ENCODE data around the gene TLCD5. TPM values are rescaled to one million over a fixed set of nuclear protein-coding genes. Genes with fewer than 3 reads are reported as not detected.
A peak's percentile ranks its signal among the peaks of the same experiment; 100 is the strongest.

Gene TLCD5
- total RNA-seq, 4 donors from 2014 or later, result 0.27 to 1.0 (median 0.70) TPM

GRCh38 chr11:120358729-120359128 lies 33.6 kb downstream of the TLCD5 start:
- intact Hi-C loops (cut with DNase I; ENCODE audit: low total_unique reads) (no loop called here), in situ Hi-C loops (cut with MboI; ENCODE audit: low sequenced_read_pairs in 4 of 4) (no loop called here)
- peaks cover 40 to 55% of the 10 kb centered on the region in 2 donors for H3K4me1 ChIP-seq
- no peaks in the 10 kb centered on the region for H3K36me3 ChIP-seq
- no peak for DNase-seq
- H3K27ac ChIP-seq, result no peak overlapping the region
- ATAC-seq, result no peak
- no peak overlapping the region for H3K4me3 ChIP-seq
- no peaks in the 10 kb centered on the region for H3K27me3 ChIP-seq
- H3K9me3 ChIP-seq, result no peaks in the 10 kb centered on the region
- no peak for TF ChIP-seq CTCF (IDR thresholded peaks at IDR 0.05 in 4 of 5, conservative IDR thresholded peaks at IDR 0.05 in 1 of 5)
- TF ChIP-seq POLR2A (IDR thresholded peaks at IDR 0.05), result no peak

- Histone ChIP-seq H3K4me3 (no peak overlapping the region), H3K27ac (peak overlapping the region in 3 of 4 donors; percentile 6 to 39 (median 38)), H3K9me3 (no peaks in the 10 kb centered on the region), H3K4me1 (peaks cover 38 to 41% of the 10 kb centered on the region in 2 donors), H3K36me3 (no peaks in the 10 kb centered on the region), H3K27me3 (no peaks in the 10 kb centered on the region)
- TF ChIP-seq CTCF (IDR thresholded peaks at IDR 0.05 in 4 of 5, conservative IDR thresholded peaks at IDR 0.05 in 1 of 5) (no peak), POLR2A (IDR thresholded peaks at IDR 0.05) (no peak)
- intact Hi-C loops (cut with DNase I; ENCODE audit: low total_unique reads), result no loop called here
- ATAC-seq (no peak), DNase-seq (no peak)
- in situ Hi-C loops (cut with MboI; ENCODE audit: low sequenced_read_pairs in 4 of 4), result no loop called here
Measured at GRCh38 chr11:120363436-120363835, 38.3 kb downstream of the TLCD5 start.

GRCh38 chr11:120365512-120365911 lies 40.4 kb downstream of the TLCD5 start:
- Histone ChIP-seq H3K36me3 (no peaks in the 10 kb centered on the region), H3K27me3 (no peaks in the 10 kb centered on the region), H3K4me3 (no peak overlapping the region), H3K9me3 (no peaks in the 10 kb centered on the region), H3K4me1 (peaks cover 39 to 40% of the 10 kb centered on the region in 2 donors), H3K27ac (no peak overlapping the region)
- in situ Hi-C loops (cut with MboI; ENCODE audit: low sequenced_read_pairs in 4 of 4), result no loop called here
- DNase-seq (no peak), ATAC-seq (no peak)
- intact Hi-C loops (cut with DNase I; ENCODE audit: low total_unique reads), result no loop called here
- no peak for TF ChIP-seq CTCF (IDR thresholded peaks at IDR 0.05 in 4 of 5, conservative IDR thresholded peaks at IDR 0.05 in 1 of 5)
- TF ChIP-seq POLR2A (IDR thresholded peaks at IDR 0.05), result no peak

- in situ Hi-C loops (cut with MboI; ENCODE audit: low sequenced_read_pairs in 4 of 4), result no loop called here
- Histone ChIP-seq H3K36me3 (no peaks in the 10 kb centered on the region), H3K4me1 (peaks cover 42 to 53% of the 10 kb centered on the region in 2 donors), H3K9me3 (no peaks in the 10 kb centered on the region), H3K27me3 (no peaks in the 10 kb centered on the region), H3K27ac (peak overlapping the region in 3 of 4 donors; percentile 3 to 38 (median 24)), H3K4me3 (no peak overlapping the region)
- intact Hi-C loops (cut with DNase I; ENCODE audit: low total_unique reads), result no loop called here
- no peak for TF ChIP-seq POLR2A (IDR thresholded peaks at IDR 0.05)
- DNase-seq, result no peak
- ATAC-seq, result no peak
Measured at GRCh38 chr11:120372296-120372695, 47.2 kb downstream of the TLCD5 start.

GRCh38 chr11:120375076-120375475 lies 50.0 kb downstream of the TLCD5 start:
- DNase-seq (no peak), ATAC-seq (no peak)
- TF ChIP-seq CTCF (IDR thresholded peaks at IDR 0.05 in 4 of 5, conservative IDR thresholded peaks at IDR 0.05 in 1 of 5), result no peak
- no peak for TF ChIP-seq POLR2A (IDR thresholded peaks at IDR 0.05)
- H3K27me3 ChIP-seq, result no peaks in the 10 kb centered on the region
- no peak overlapping the region for H3K4me3 ChIP-seq
- intact Hi-C loops (cut with DNase I; ENCODE audit: low total_unique reads) (loop anchor here (2.0 kb wide), 1 partner anchor 16 kb away; no protein-coding TSS in a partner anchor), in situ Hi-C loops (cut with MboI; ENCODE audit: low sequenced_read_pairs in 4 of 4) (no loop called here)
- no peaks in the 10 kb centered on the region for H3K9me3 ChIP-seq
- no peaks in the 10 kb centered on the region for H3K36me3 ChIP-seq
- peak overlapping the region; percentile 18 to 68 (median 26) for H3K27ac ChIP-seq
- H3K4me1 ChIP-seq, result peaks cover 50 to 52% of the 10 kb centered on the region in 2 donors
